ENCODE results near the gene LRRC57. TPM values are rescaled to one million over a fixed set of nuclear protein-coding genes. Genes with fewer than 3 reads are reported as not detected.

The LRRC57 gene
- total RNA-seq, 1 experiment from 2014 or later: 32.3 TPM

- DNase-seq (ENCODE audit: low read depth): peak; percentile 59
Observed at GRCh38 chr15:42491539-42492225, 56.9 kb downstream of the LRRC57 start.

GRCh38 chr15:42490671-42491538 is 57.7 kb downstream of the LRRC57 start, which contains the start of gene ZNF106:
ZNF106 (minus strand) TSS chr15:42491141; CDS start chr15:42472289, 18,852 bp downstream.
- DNase-seq (ENCODE audit: low read depth): peak; percentile 90

- peak; percentile 7 for DNase-seq (ENCODE audit: low read depth)
Observed at GRCh38 chr15:42490291-42490670, 58.3 kb downstream of the LRRC57 start.

Other genes starting within 250 kb of the LRRC57 start
- gene CAPN3, start 189.3 kb downstream of the LRRC57 start, total RNA-seq (2014; rRNA removed; shearing (Covaris generic)): not detected in 2 replicates
- gene ZNF106, start 57.7 kb downstream of the LRRC57 start, total RNA-seq (2014; rRNA removed; shearing (Covaris generic)): 37.0 and 40.4 TPM in 2 replicates
- 101 and 108 TPM in 2 replicates for gene SNAP23, start 53.2 kb downstream of the LRRC57 start, total RNA-seq (2014; rRNA removed; shearing (Covaris generic))
- gene HAUS2, start within 50 bp of the LRRC57 start, total RNA-seq (2014; rRNA removed; shearing (Covaris generic)): 42.1 and 59.8 TPM in 2 replicates
- 4.4 and 5.9 TPM in 2 replicates for gene STARD9, start 26.8 kb upstream of the LRRC57 start, total RNA-seq (2014; rRNA removed; shearing (Covaris generic))
- gene CDAN1, start 188.3 kb upstream of the LRRC57 start, total RNA-seq (2014; rRNA removed; shearing (Covaris generic)): 8.8 and 12.0 TPM in 2 replicates